ENCODE results near the gene WBP1L. TPM values are rescaled to one million over a fixed set of nuclear protein-coding genes. Genes with fewer than 3 reads are reported as not detected.
"Not testable (repeated sequence)": the region's sequence is repeated elsewhere in the genome, so short reads cannot be mapped to it uniquely, and the experiment has no call there.

WBP1L gene
- total and polyA plus RNA-seq, 2 donors = 30.1 to 42.6 TPM

- Histone ChIP-seq H3K36me3 (ENCODE audit: insufficient read depth) (no peaks in the 10 kb centered on the region), H3K27ac (ENCODE audit: low read depth) (no peak overlapping the region), H3K4me3 (ENCODE audit: low read depth, low read length) (no peak overlapping the region), H3K4me1 (ENCODE audit: insufficient read depth) (no peaks in the 10 kb centered on the region)
- no peak for DNase-seq (ENCODE audit: extremely low spot score)
- whole genome bisulfite sequencing = 88% methylated on average over 2 of the region's 2 CpGs
These were observed 60.8 kb downstream of the WBP1L start for GRCh38 chr10:102804382-102805055.

- Histone ChIP-seq H3K36me3 (ENCODE audit: insufficient read depth) (peaks cover 5% of the 10 kb centered on the region), H3K4me3 (ENCODE audit: low read depth, low read length) (no peak overlapping the region), H3K27ac (ENCODE audit: low read depth) (no peak overlapping the region), H3K4me1 (ENCODE audit: insufficient read depth) (no peaks in the 10 kb centered on the region)
- DNase-seq (ENCODE audit: extremely low spot score) = no peak
- WGBS = 77% methylated on average over 4 of the region's 4 CpGs
These were observed 64.6 kb downstream of the WBP1L start for GRCh38 chr10:102808380-102808779.

GRCh38 chr10:102811346-102811745 is 67.6 kb downstream of the WBP1L start:
- H3K4me1 ChIP-seq (ENCODE audit: insufficient read depth) = no peaks in the 10 kb centered on the region
- no peak overlapping the region for H3K27ac ChIP-seq (ENCODE audit: low read depth)
- H3K36me3 ChIP-seq (ENCODE audit: insufficient read depth) = peaks cover 5% of the 10 kb centered on the region
- 97% methylated on average over 3 of the region's 3 CpGs for WGBS
- DNase-seq (ENCODE audit: extremely low spot score) = no peak
- no peak overlapping the region for H3K4me3 ChIP-seq (ENCODE audit: low read depth, low read length)

- peaks cover 5% of the 10 kb centered on the region for H3K36me3 ChIP-seq (ENCODE audit: insufficient read depth)
- WGBS = 78% methylated on average over 9 of the region's 9 CpGs
- no peaks in the 10 kb centered on the region for H3K4me1 ChIP-seq (ENCODE audit: insufficient read depth)
- DNase-seq (ENCODE audit: extremely low spot score) = no peak
- no peak overlapping the region for H3K4me3 ChIP-seq (ENCODE audit: low read depth, low read length)
- H3K27ac ChIP-seq (ENCODE audit: low read depth) = no peak overlapping the region
These were observed 68.6 kb downstream of the WBP1L start for GRCh38 chr10:102812231-102812876.

- Histone ChIP-seq H3K36me3 (ENCODE audit: insufficient read depth) (peaks cover 5% of the 10 kb centered on the region), H3K4me1 (ENCODE audit: insufficient read depth) (no peaks in the 10 kb centered on the region), H3K27ac (ENCODE audit: low read depth) (no peak overlapping the region), H3K4me3 (ENCODE audit: low read depth, low read length) (no peak overlapping the region)
- WGBS = 91% methylated on average over 17 of the region's 17 CpGs
- DNase-seq (ENCODE audit: extremely low spot score) = no peak
These were observed 69.3 kb downstream of the WBP1L start for GRCh38 chr10:102813017-102813541.

GRCh38 chr10:102813734-102814452 is 70.1 kb downstream of the WBP1L start:
- H3K4me3 ChIP-seq (ENCODE audit: low read depth, low read length) = no peak overlapping the region
- H3K4me1 ChIP-seq (ENCODE audit: insufficient read depth) = no peaks in the 10 kb centered on the region
- DNase-seq (ENCODE audit: extremely low spot score) = no peak
- peaks cover 5% of the 10 kb centered on the region for H3K36me3 ChIP-seq (ENCODE audit: insufficient read depth)
- H3K27ac ChIP-seq (ENCODE audit: low read depth) = no peak overlapping the region
- 80% methylated on average over 16 of the region's 16 CpGs for WGBS

GRCh38 chr10:102814453-102814871 is 70.7 kb downstream of the WBP1L start:
- peaks cover 5% of the 10 kb centered on the region for H3K36me3 ChIP-seq (ENCODE audit: insufficient read depth)
- DNase-seq (ENCODE audit: extremely low spot score) = no peak
- WGBS = 69% methylated on average over 8 of the region's 8 CpGs
- no peak overlapping the region for H3K27ac ChIP-seq (ENCODE audit: low read depth)
- no peaks in the 10 kb centered on the region for H3K4me1 ChIP-seq (ENCODE audit: insufficient read depth)
- no peak overlapping the region for H3K4me3 ChIP-seq (ENCODE audit: low read depth, low read length)

GRCh38 chr10:102814873-102815661 is 71.3 kb downstream of the WBP1L start:
- 78% methylated on average over 23 of the region's 23 CpGs for WGBS
- peak overlapping the region; percentile 71 for H3K27ac ChIP-seq (ENCODE audit: low read depth)
- no peaks in the 10 kb centered on the region for H3K4me1 ChIP-seq (ENCODE audit: insufficient read depth)
- DNase-seq (ENCODE audit: extremely low spot score) = no peak
- no peak overlapping the region for H3K4me3 ChIP-seq (ENCODE audit: low read depth, low read length)
- peaks cover 5% of the 10 kb centered on the region for H3K36me3 ChIP-seq (ENCODE audit: insufficient read depth)

GRCh38 chr10:102815790-102816549 is 72.2 kb downstream of the WBP1L start:
- WGBS = 43% methylated on average over 12 of the region's 12 CpGs

GRCh38 chr10:102817175-102817574 is 73.4 kb downstream of the WBP1L start:
- Histone ChIP-seq H3K27ac (ENCODE audit: low read depth) (no peak overlapping the region), H3K36me3 (ENCODE audit: insufficient read depth) (peaks cover 3% of the 10 kb centered on the region), H3K4me3 (ENCODE audit: low read depth, low read length) (no peak overlapping the region), H3K4me1 (ENCODE audit: insufficient read depth) (no peaks in the 10 kb centered on the region)
- WGBS = 97% methylated on average over 4 of the region's 4 CpGs
- DNase-seq (ENCODE audit: extremely low spot score) = no peak

More at GRCh38 chr10:102815790-102816549, 72.2 kb downstream of the WBP1L start:
- H3K27ac ChIP-seq (ENCODE audit: low read depth) = peak overlapping the region; percentile 71
- DNase-seq (ENCODE audit: extremely low spot score) = no peak
- no peaks in the 10 kb centered on the region for H3K4me1 ChIP-seq (ENCODE audit: insufficient read depth)
- no peak overlapping the region for H3K4me3 ChIP-seq (ENCODE audit: low read depth, low read length)
- peaks cover 5% of the 10 kb centered on the region for H3K36me3 ChIP-seq (ENCODE audit: insufficient read depth)

- DNase-seq (ENCODE audit: extremely low spot score) = peak; percentile 68
- H3K4me1 ChIP-seq (ENCODE audit: insufficient read depth) = no peaks in the 10 kb centered on the region
These were observed 75.3 kb downstream of the WBP1L start for GRCh38 chr10:102819054-102819453.

GRCh38 chr10:102820008-102820407 is 76.3 kb downstream of the WBP1L start:
- not testable (repeated sequence) for H3K4me1 ChIP-seq (ENCODE audit: insufficient read depth); H3K4me3 ChIP-seq (ENCODE audit: low read depth, low read length); H3K36me3 ChIP-seq (ENCODE audit: insufficient read depth); DNase-seq (ENCODE audit: extremely low spot score); H3K27ac ChIP-seq (ENCODE audit: low read depth)
- 96% methylated on average over 5 of the region's 5 CpGs for WGBS

More at GRCh38 chr10:102819054-102819453, 75.3 kb downstream of the WBP1L start:
- H3K36me3 ChIP-seq (ENCODE audit: insufficient read depth) = no peaks in the 10 kb centered on the region
- no peak overlapping the region for H3K4me3 ChIP-seq (ENCODE audit: low read depth, low read length)
- H3K27ac ChIP-seq (ENCODE audit: low read depth) = no peak overlapping the region
- WGBS = 64% methylated on average over 6 of the region's 6 CpGs

Measured in urinary bladder (tissue), 4 donors.